Measurements from ENCODE around the gene NARS2.

The NARS2 gene

GRCh38 chr11:78408619-78409018, 166.0 kb downstream of the NARS2 start:
- no peak for DNase-seq (ENCODE audit: low read depth)

- no peak for DNase-seq (ENCODE audit: low read depth)
These were observed 168.0 kb downstream of the NARS2 start for GRCh38 chr11:78406568-78407196.

- no peak for DNase-seq (ENCODE audit: low read depth)
These were observed 168.9 kb downstream of the NARS2 start for GRCh38 chr11:78405805-78406204.

- no peak for DNase-seq (ENCODE audit: low read depth)
These were observed 170.9 kb downstream of the NARS2 start for GRCh38 chr11:78403781-78404180.

GRCh38 chr11:78402847-78403246, 171.8 kb downstream of the NARS2 start:
- DNase-seq (ENCODE audit: low read depth) = no peak

- no peak for DNase-seq (ENCODE audit: low read depth)
These were observed 174.0 kb downstream of the NARS2 start for GRCh38 chr11:78400702-78401101.

- no peak for DNase-seq (ENCODE audit: low read depth)
These were observed 174.5 kb downstream of the NARS2 start for GRCh38 chr11:78400116-78400515.

GRCh38 chr11:78399136-78399535, 175.5 kb downstream of the NARS2 start:
- DNase-seq (ENCODE audit: low read depth) = no peak

- DNase-seq (ENCODE audit: low read depth) = no peak
These were observed 175.9 kb downstream of the NARS2 start for GRCh38 chr11:78398715-78399114.

- DNase-seq (ENCODE audit: low read depth) = no peak
These were observed 177.3 kb downstream of the NARS2 start for GRCh38 chr11:78397398-78397797.

- no peak for DNase-seq (ENCODE audit: low read depth)
These were observed 179.1 kb downstream of the NARS2 start for GRCh38 chr11:78395597-78395996.

GRCh38 chr11:78392854-78393253, 181.8 kb downstream of the NARS2 start:
- DNase-seq (ENCODE audit: low read depth) = no peak

- no peak for DNase-seq (ENCODE audit: low read depth)
These were observed 183.2 kb downstream of the NARS2 start for GRCh38 chr11:78391424-78391823.

GRCh38 chr11:78390809-78391208, 183.9 kb downstream of the NARS2 start:
- no peak for DNase-seq (ENCODE audit: low read depth)

GRCh38 chr11:78386215-78386941, 188.3 kb downstream of the NARS2 start:
- DNase-seq (ENCODE audit: low read depth) = no peak

All from fibroblast of gingiva (primary cell).